Stomach (tissue), 4 donors: ENCODE results near the gene SET.

Experiments used
- POLR2A ChIP-seq, 4 donors: fragments of 450-650 bp; IDR thresholded peaks; one replicate each; pipeline ENCODE4 v1.6.1; 2016; ENCODE audit warnings: antibody characterized with exemption in 4 of 4, control low read depth in 2 of 4, mild to moderate bottlenecking in 1 of 4, moderate library complexity in 1 of 4
- TF ChIP-seq, protein P1 (sequence below), 7 experiments: fragments of 450-650 bp in 4 of 7; fragments of 200-600 bp in 3 of 7; sonication (generic) in 3 of 7; IDR thresholded peaks; one replicate each; pipeline ENCODE4 v1.5.1; 2016 to 2019; ENCODE audit warnings: antibody characterized with exemption in 7 of 7, control low read depth in 2 of 7, mild to moderate bottlenecking in 1 of 7

DNA sequence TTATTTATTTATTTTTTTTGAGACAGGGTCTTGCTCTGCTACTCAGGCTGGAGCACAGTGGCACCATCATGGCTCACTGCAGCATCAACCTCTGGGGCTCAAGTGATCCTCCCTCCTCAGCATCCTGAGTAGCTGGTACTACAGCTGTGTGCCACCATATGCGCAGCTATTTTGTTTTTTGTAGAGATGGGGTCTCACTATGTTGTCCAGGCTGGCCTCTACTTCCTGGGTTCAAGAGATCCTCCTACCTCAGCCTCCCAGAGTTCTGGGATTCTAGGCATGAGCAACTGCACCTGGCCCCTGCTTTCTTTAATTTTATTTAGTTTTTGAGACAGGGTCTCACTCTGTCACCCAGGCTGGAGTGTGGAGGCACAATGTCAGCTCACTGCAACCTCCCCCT, 54.4 kb downstream of the SET start:
- no peak for TF ChIP-seq POLR2A (IDR thresholded peaks at IDR 0.05)
- TF ChIP-seq, protein P1, sequence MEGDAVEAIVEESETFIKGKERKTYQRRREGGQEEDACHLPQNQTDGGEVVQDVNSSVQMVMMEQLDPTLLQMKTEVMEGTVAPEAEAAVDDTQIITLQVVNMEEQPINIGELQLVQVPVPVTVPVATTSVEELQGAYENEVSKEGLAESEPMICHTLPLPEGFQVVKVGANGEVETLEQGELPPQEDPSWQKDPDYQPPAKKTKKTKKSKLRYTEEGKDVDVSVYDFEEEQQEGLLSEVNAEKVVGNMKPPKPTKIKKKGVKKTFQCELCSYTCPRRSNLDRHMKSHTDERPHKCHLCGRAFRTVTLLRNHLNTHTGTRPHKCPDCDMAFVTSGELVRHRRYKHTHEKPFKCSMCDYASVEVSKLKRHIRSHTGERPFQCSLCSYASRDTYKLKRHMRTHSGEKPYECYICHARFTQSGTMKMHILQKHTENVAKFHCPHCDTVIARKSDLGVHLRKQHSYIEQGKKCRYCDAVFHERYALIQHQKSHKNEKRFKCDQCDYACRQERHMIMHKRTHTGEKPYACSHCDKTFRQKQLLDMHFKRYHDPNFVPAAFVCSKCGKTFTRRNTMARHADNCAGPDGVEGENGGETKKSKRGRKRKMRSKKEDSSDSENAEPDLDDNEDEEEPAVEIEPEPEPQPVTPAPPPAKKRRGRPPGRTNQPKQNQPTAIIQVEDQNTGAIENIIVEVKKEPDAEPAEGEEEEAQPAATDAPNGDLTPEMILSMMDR (IDR thresholded peaks at IDR 0.05), result no peak
